Sigmoid colon (tissue), 7 donors: ENCODE results near the gene ST6GALNAC2. TPM values are rescaled to one million over a fixed set of nuclear protein-coding genes. Genes with fewer than 3 reads are reported as not detected.

Experiments
- DNase-seq: peaks from one replicate; pipeline ENCODE4 v3.0.0-alpha.2; 2019
- H3K27ac ChIP-seq, 4 donors: fragments of 200-600 bp; sonication (generic); one replicate each; pipeline ENCODE4 v1.5.1; 2016 to 2019; ENCODE audit warnings: mild to moderate bottlenecking in 1 of 4
- H3K27me3 ChIP-seq, 3 donors: fragments of 200-600 bp; sonication (generic); one replicate each; pipeline ENCODE4 v1.5.1; 2019; ENCODE audit warnings: mild to moderate bottlenecking in 1 of 3
- H3K36me3 ChIP-seq, 4 donors: fragments of 200-600 bp; sonication (generic); one replicate each; pipeline ENCODE4 v1.5.1; 2016 to 2019
- H3K4me1 ChIP-seq, 4 donors: fragments of 200-600 bp; sonication (generic); one replicate each; pipeline ENCODE4 v1.5.1; 2017 to 2019
- H3K4me3 ChIP-seq, 4 donors: fragments of 200-600 bp; sonication (generic); one replicate each; pipeline ENCODE4 v1.5.1; 2017 to 2019; ENCODE audit warnings: mild to moderate bottlenecking in 2 of 4, moderate library complexity in 1 of 4
- H3K9me3 ChIP-seq, 4 donors: fragments of 200-600 bp in 3 of 4; sonication (generic) in 3 of 4; one replicate each; pipeline versions ENCODE4 v1.5.1 to v1.6.1; 2013 to 2019
- EP300 ChIP-seq, 4 donors: sonication (generic); formaldehyde crosslinking; IDR thresholded peaks; one replicate each; pipeline ENCODE4 v1.6.1; 2017; ENCODE audit warnings: antibody characterized with exemption in 4 of 4
- POLR2A ChIP-seq, 2 donors: fragments of 450-650 bp; IDR thresholded peaks; one replicate each; pipeline ENCODE4 v1.6.1; 2016; ENCODE audit warnings: antibody characterized with exemption in 2 of 2, mild to moderate bottlenecking in 2 of 2, moderate library complexity in 2 of 2
- POLR2AphosphoS5 ChIP-seq, 4 donors: sonication (generic); formaldehyde crosslinking; IDR thresholded peaks; one replicate each; pipeline ENCODE4 v1.6.1; 2017; ENCODE audit warnings: antibody characterized with exemption in 4 of 4
- WGBS, 2 donors: extraction: QIAGEN DNeasy Blood & Tissue Kit; methylation state at CpG; one replicate each; pipeline ENCODE4 v1.1.7; 2013; 5-methylcytosine and 5-hydroxymethylcytosine counted together
- intact Hi-C: fragments of 100-400 bp; cut with DNase I; formaldehyde crosslinking; loops from one replicate; pipeline ENCODE4 v1.15.1; 2023
- polyA plus RNA-seq, 3 donors: library from polyadenylated mRNA; stranded (reverse); fragments of 200-250 nt; gene quantifications; one replicate each; pipeline ENCODE4 v1.2.3, GENCODE V29; 2013
- total RNA-seq, 4 donors: library from RNA; depleted of rRNA; stranded (reverse); fragments of >200 nt; gene quantifications; one replicate each; pipeline ENCODE4 v1.1.0, GENCODE V29; 2016
- TF ChIP-seq, protein P1 (sequence below), 4 experiments: fragments of 450-650 bp in 3 of 4; fragments of 200-600 bp in 1 of 4; IDR thresholded peaks; one replicate each; pipeline ENCODE4 v1.5.1; 2016 to 2019; ENCODE audit warnings: antibody characterized with exemption in 4 of 4, mild to moderate bottlenecking in 3 of 4, moderate library complexity in 2 of 4
- donor health status: healthy with polysubstance abuse.
- donor health status: Bipolar disorder and iron deficiency.
- donor health status: healthy.

Gene ST6GALNAC2
- total and polyA plus RNA-seq, 7 donors, result 3.3 to 16.4 (median 5.4) TPM

- Histone ChIP-seq H3K27ac (peak overlapping the region; percentile 52 to 67 (median 60)), H3K9me3 (no peaks in the 10 kb centered on the region), H3K27me3 (peaks cover 19 to 53% (median 19%) of the 10 kb centered on the region in 3 donors), H3K36me3 (no peaks in the 10 kb centered on the region), H3K4me3 (peak overlapping the region; percentile 39 to 60 (median 52)), H3K4me1 (peaks cover 0 to 26% (median 20%) of the 10 kb centered on the region in 4 donors)
- DNase-seq, result peak; percentile 63
- peak in 1 of 4 donors; percentile 44 for TF ChIP-seq POLR2AphosphoS5 (IDR thresholded peaks at IDR 0.05)
- no peak for TF ChIP-seq EP300 (IDR thresholded peaks at IDR 0.05)
- 1% methylated on average over 62 of the region's 62 CpGs for WGBS, 2 donors
- intact Hi-C loops, result no loop called here
These were observed 519 bp downstream of the ST6GALNAC2 start for GRCh38 chr17:76585033-76585648.

DNA sequence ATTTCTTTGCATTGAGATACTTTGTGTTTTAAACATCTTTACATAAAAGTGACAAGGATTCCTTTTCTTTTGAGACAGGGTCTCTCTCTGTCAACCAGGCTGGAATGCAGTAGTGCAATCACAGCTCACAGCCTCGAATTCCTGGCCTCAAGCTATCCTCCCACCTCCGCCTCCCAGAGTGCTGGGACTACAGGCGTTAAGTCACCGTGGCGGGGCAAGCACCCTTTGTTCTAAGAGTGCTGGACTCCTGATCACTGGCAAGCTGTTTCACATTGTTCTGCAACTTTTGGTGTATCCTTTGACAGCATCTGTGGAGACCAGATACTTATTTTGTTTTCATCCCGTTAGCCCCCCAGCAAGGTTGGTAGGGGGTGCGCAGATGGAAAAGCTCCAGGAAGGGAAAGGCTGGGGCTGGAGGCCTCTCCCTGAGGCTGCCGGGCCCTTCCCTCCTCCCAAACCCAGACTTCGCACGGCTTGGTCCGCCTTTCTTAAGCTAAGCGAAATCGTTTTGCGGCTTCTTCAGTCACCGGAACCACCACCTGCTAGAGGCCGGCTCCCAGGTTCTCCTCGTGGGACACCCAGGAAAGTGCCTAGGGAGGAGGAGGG, 1.1 kb downstream of the ST6GALNAC2 start:
- Histone ChIP-seq H3K27me3 (peaks cover 19 to 52% (median 19%) of the 10 kb centered on the region in 3 donors), H3K9me3 (no peaks in the 10 kb centered on the region), H3K4me3 (peak overlapping the region; percentile 39 to 60 (median 52)), H3K4me1 (peaks cover 0 to 26% (median 20%) of the 10 kb centered on the region in 4 donors), H3K36me3 (no peaks in the 10 kb centered on the region), H3K27ac (peak overlapping the region; percentile 52 to 67 (median 60))
- peak; percentile 63 for DNase-seq
- WGBS, 2 donors, result 17 to 23% methylated on average over 17 of the region's 17 CpGs
- TF ChIP-seq POLR2AphosphoS5 (IDR thresholded peaks at IDR 0.05), result no peak
- intact Hi-C loops, result no loop called here

- DNase-seq, result no peak
- TF ChIP-seq POLR2A (IDR thresholded peaks at IDR 0.05) (no peak), POLR2AphosphoS5 (IDR thresholded peaks at IDR 0.05) (no peak), EP300 (IDR thresholded peaks at IDR 0.05) (no peak)
- TF ChIP-seq, protein P1, sequence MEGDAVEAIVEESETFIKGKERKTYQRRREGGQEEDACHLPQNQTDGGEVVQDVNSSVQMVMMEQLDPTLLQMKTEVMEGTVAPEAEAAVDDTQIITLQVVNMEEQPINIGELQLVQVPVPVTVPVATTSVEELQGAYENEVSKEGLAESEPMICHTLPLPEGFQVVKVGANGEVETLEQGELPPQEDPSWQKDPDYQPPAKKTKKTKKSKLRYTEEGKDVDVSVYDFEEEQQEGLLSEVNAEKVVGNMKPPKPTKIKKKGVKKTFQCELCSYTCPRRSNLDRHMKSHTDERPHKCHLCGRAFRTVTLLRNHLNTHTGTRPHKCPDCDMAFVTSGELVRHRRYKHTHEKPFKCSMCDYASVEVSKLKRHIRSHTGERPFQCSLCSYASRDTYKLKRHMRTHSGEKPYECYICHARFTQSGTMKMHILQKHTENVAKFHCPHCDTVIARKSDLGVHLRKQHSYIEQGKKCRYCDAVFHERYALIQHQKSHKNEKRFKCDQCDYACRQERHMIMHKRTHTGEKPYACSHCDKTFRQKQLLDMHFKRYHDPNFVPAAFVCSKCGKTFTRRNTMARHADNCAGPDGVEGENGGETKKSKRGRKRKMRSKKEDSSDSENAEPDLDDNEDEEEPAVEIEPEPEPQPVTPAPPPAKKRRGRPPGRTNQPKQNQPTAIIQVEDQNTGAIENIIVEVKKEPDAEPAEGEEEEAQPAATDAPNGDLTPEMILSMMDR (IDR thresholded peaks at IDR 0.05), result no peak
- intact Hi-C loops, result no loop called here
- H3K36me3 ChIP-seq, result no peaks in the 10 kb centered on the region
- no peaks in the 10 kb centered on the region for H3K9me3 ChIP-seq
- H3K4me1 ChIP-seq, result peaks cover 0 to 26% (median 20%) of the 10 kb centered on the region in 4 donors
- H3K27ac ChIP-seq, result no peak overlapping the region
- no peak overlapping the region for H3K4me3 ChIP-seq
- H3K27me3 ChIP-seq, result peaks cover 17 to 36% (median 19%) of the 10 kb centered on the region in 3 donors
- 32 to 33% methylated on average over 3 of the region's 3 CpGs for WGBS, 2 donors
These were observed 3.0 kb downstream of the ST6GALNAC2 start for GRCh38 chr17:76582660-76583059.

DNA sequence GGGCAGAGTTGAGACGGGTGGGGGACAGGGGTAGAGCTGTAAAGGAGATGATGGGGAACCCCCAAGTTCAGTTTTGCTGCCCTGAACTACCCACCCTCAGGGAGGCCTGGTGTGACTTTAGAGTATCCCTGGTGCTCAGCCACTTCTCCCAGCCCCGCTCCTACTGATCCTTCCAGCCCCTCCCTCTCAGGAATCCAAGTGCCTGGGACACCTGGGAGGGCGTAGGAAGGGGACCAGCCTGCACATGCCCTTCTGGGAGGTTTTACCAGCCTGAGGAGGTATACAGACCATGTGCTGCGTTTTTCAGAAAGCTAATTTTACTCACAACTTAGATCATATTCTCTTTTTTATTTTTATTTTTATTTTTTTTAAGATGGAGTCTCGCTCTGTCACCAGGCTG, 4.1 kb downstream of the ST6GALNAC2 start:
- 85 to 92% methylated on average over 5 of the region's 5 CpGs for whole genome bisulfite sequencing, 2 donors
- no peaks in the 10 kb centered on the region for H3K36me3 ChIP-seq
- intact Hi-C loops, result no loop called here
- peaks cover 10 to 25% (median 14%) of the 10 kb centered on the region in 3 donors for H3K27me3 ChIP-seq
- H3K4me1 ChIP-seq, result peaks cover 0 to 20% (median 18%) of the 10 kb centered on the region in 4 donors
- no peaks in the 10 kb centered on the region for H3K9me3 ChIP-seq
- TF ChIP-seq, protein P1 (IDR thresholded peaks at IDR 0.05), result no peak
- no peak for TF ChIP-seq EP300 (IDR thresholded peaks at IDR 0.05)
- no peak for TF ChIP-seq POLR2A (IDR thresholded peaks at IDR 0.05)
- TF ChIP-seq POLR2AphosphoS5 (IDR thresholded peaks at IDR 0.05), result no peak
- no peak overlapping the region for H3K4me3 ChIP-seq
- no peak overlapping the region for H3K27ac ChIP-seq
- DNase-seq, result no peak

- 88% methylated on average over 2 of the region's 2 CpGs for WGBS, 2 donors
- H3K27ac ChIP-seq, result no peak overlapping the region
- H3K27me3 ChIP-seq, result peaks cover 0 to 3% (median 0%) of the 10 kb centered on the region in 3 donors
- no peaks in the 10 kb centered on the region for H3K36me3 ChIP-seq
- intact Hi-C loops, result no loop called here
- DNase-seq, result no peak
- TF ChIP-seq, protein P1 (IDR thresholded peaks at IDR 0.05), result no peak
- no peaks in the 10 kb centered on the region for H3K4me1 ChIP-seq
- no peaks in the 10 kb centered on the region for H3K9me3 ChIP-seq
- no peak overlapping the region for H3K4me3 ChIP-seq
These were observed 6.4 kb downstream of the ST6GALNAC2 start for GRCh38 chr17:76579281-76579680.
